Measurements from ENCODE around the gene ADAM33.

ADAM33 gene

GRCh38 chr20:3704087-3704486, 22.3 kb upstream of the ADAM33 start:
- Histone ChIP-seq H3K4me2 (ENCODE audit: low read depth, low read length) (no peak overlapping the region), H3K27ac (ENCODE audit: low read length) (no peak overlapping the region), H3K9me2 (replicated peaks; ENCODE audit: insufficient read depth, low read length) (no peaks in the 10 kb centered on the region), H3K4me1 (ENCODE audit: low read length) (no peaks in the 10 kb centered on the region), H3K9me3 (replicated peaks; ENCODE audit: insufficient read depth, low read length) (no peaks in the 10 kb centered on the region), H4K20me1 (ENCODE audit: insufficient read depth, low read length) (no peaks in the 10 kb centered on the region), H3K36me3 (replicated peaks; ENCODE audit: insufficient read depth, low read length) (no peaks in the 10 kb centered on the region), H3K9ac (ENCODE audit: low read length) (no peak overlapping the region), H3F3A (ENCODE audit: insufficient read depth, low read length) (no peaks in the 10 kb centered on the region), H3K4me3 (ENCODE audit: low read length) (no peak overlapping the region), H3K79me2 (ENCODE audit: low read length) (no peaks in the 10 kb centered on the region), H3K27me3 (replicated peaks; ENCODE audit: insufficient read depth, low read length) (peaks cover 7% of the 10 kb centered on the region), H2AFZ (ENCODE audit: low read length) (no peak overlapping the region)
- DNase-seq, result no peak
- no peak for TF ChIP-seq EZH2 (optimal IDR thresholded peaks at IDR 0.05; ENCODE audit: low read depth, low read length)
- TF ChIP-seq CTCF (IDR thresholded peaks at IDR 0.05; ENCODE audit: low read length), result no peak
- TF ChIP-seq EZH2phosphoT487 (IDR thresholded peaks at IDR 0.05; ENCODE audit: low read length), result no peak

GRCh38 chr20:3702611-3703391, 21.0 kb upstream of the ADAM33 start:
- no peaks in the 10 kb centered on the region for H3K9me2 ChIP-seq (replicated peaks; ENCODE audit: insufficient read depth, low read length)
- no peak overlapping the region for H3K9ac ChIP-seq (ENCODE audit: low read length)
- TF ChIP-seq EZH2 (optimal IDR thresholded peaks at IDR 0.05; ENCODE audit: low read depth, low read length) (no peak), CTCF (IDR thresholded peaks at IDR 0.05; ENCODE audit: low read length) (no peak), EZH2phosphoT487 (IDR thresholded peaks at IDR 0.05; ENCODE audit: low read length) (no peak)
- no peaks in the 10 kb centered on the region for H3K9me3 ChIP-seq (replicated peaks; ENCODE audit: insufficient read depth, low read length)
- H3K27ac ChIP-seq (ENCODE audit: low read length), result no peak overlapping the region
- H3K36me3 ChIP-seq (replicated peaks; ENCODE audit: insufficient read depth, low read length), result no peaks in the 10 kb centered on the region
- no peaks in the 10 kb centered on the region for H4K20me1 ChIP-seq (ENCODE audit: insufficient read depth, low read length)
- H3K4me2 ChIP-seq (ENCODE audit: low read depth, low read length), result no peak overlapping the region
- no peak overlapping the region for H3K4me3 ChIP-seq (ENCODE audit: low read length)
- no peak for DNase-seq
- H3K27me3 ChIP-seq (replicated peaks; ENCODE audit: insufficient read depth, low read length), result peaks cover 19% of the 10 kb centered on the region
- no peaks in the 10 kb centered on the region for H3K4me1 ChIP-seq (ENCODE audit: low read length)
- H3K79me2 ChIP-seq (ENCODE audit: low read length), result no peaks in the 10 kb centered on the region
- no peaks in the 10 kb centered on the region for H3F3A ChIP-seq (ENCODE audit: insufficient read depth, low read length)
- no peak overlapping the region for H2AFZ ChIP-seq (ENCODE audit: low read length)

GRCh38 chr20:3701061-3701998, 19.5 kb upstream of the ADAM33 start:
- Histone ChIP-seq H3K4me2 (ENCODE audit: low read depth, low read length) (no peak overlapping the region), H4K20me1 (ENCODE audit: insufficient read depth, low read length) (no peaks in the 10 kb centered on the region), H3K79me2 (ENCODE audit: low read length) (no peaks in the 10 kb centered on the region), H2AFZ (ENCODE audit: low read length) (no peak overlapping the region), H3F3A (ENCODE audit: insufficient read depth, low read length) (no peaks in the 10 kb centered on the region), H3K9me3 (replicated peaks; ENCODE audit: insufficient read depth, low read length) (no peaks in the 10 kb centered on the region), H3K4me1 (ENCODE audit: low read length) (no peaks in the 10 kb centered on the region), H3K27me3 (replicated peaks; ENCODE audit: insufficient read depth, low read length) (peaks cover 27% of the 10 kb centered on the region), H3K9ac (ENCODE audit: low read length) (no peak overlapping the region), H3K4me3 (ENCODE audit: low read length) (no peak overlapping the region), H3K9me2 (replicated peaks; ENCODE audit: insufficient read depth, low read length) (no peaks in the 10 kb centered on the region), H3K36me3 (replicated peaks; ENCODE audit: insufficient read depth, low read length) (no peaks in the 10 kb centered on the region), H3K27ac (ENCODE audit: low read length) (no peak overlapping the region)
- TF ChIP-seq CTCF (IDR thresholded peaks at IDR 0.05; ENCODE audit: low read length), result no peak
- DNase-seq, result no peak
